HG03432 (cell line): ENCODE data around the gene GAB4.
"Not testable (repeated sequence)": the region's sequence is repeated elsewhere in the genome, so short reads cannot be mapped to it uniquely, and the experiment has no call there.

Source experiments
- ATAC-seq: cut with Tn5 transposase; IDR thresholded peaks from one replicate; pipeline ENCODE4 v1.9.1; 2021; ENCODE audit warnings: mild to moderate bottlenecking, moderate library complexity; ENCODE audit not compliant: unreplicated experiment

The GAB4 gene

GRCh38 chr22:16960220-16960883 lies 47.7 kb downstream of the GAB4 start:
- ATAC-seq = no peak

- no peak for ATAC-seq
Measured at GRCh38 chr22:16959345-16959930, 48.6 kb downstream of the GAB4 start.

- no peak for ATAC-seq
Measured at GRCh38 chr22:16958475-16958874, 49.5 kb downstream of the GAB4 start.

- no peak for ATAC-seq
Measured at GRCh38 chr22:16957781-16958180, 50.2 kb downstream of the GAB4 start.

- ATAC-seq = no peak
Measured at GRCh38 chr22:16956290-16956689, 51.7 kb downstream of the GAB4 start.

GRCh38 chr22:16955678-16956210 lies 52.3 kb downstream of the GAB4 start:
- ATAC-seq = no peak

- no peak for ATAC-seq
Measured at GRCh38 chr22:16955081-16955480, 52.9 kb downstream of the GAB4 start.

GRCh38 chr22:16954060-16954403 lies 54.0 kb downstream of the GAB4 start:
- ATAC-seq = no peak

- ATAC-seq = no peak
Measured at GRCh38 chr22:16953206-16954059, 54.6 kb downstream of the GAB4 start.

GRCh38 chr22:16949561-16949960 lies 58.5 kb downstream of the GAB4 start:
- peak; percentile 84 for ATAC-seq

- no peak for ATAC-seq
Measured at GRCh38 chr22:16937811-16938210, 70.2 kb downstream of the GAB4 start.

- ATAC-seq = not testable (repeated sequence)
Measured at GRCh38 chr22:16937209-16937608, 70.8 kb downstream of the GAB4 start.

GRCh38 chr22:16936625-16937024 lies 71.4 kb downstream of the GAB4 start:
- no peak for ATAC-seq

GRCh38 chr22:16935209-16935608 lies 72.8 kb downstream of the GAB4 start:
- ATAC-seq = no peak

GRCh38 chr22:16933291-16934282 lies 74.4 kb downstream of the GAB4 start:
- ATAC-seq = no peak

- no peak for ATAC-seq
Measured at GRCh38 chr22:16932577-16932976, 75.4 kb downstream of the GAB4 start.

GRCh38 chr22:16925407-16925966 lies 82.5 kb downstream of the GAB4 start:
- no peak for ATAC-seq

- no peak for ATAC-seq
Measured at GRCh38 chr22:16922706-16923105, 85.3 kb downstream of the GAB4 start.

- no peak for ATAC-seq
Measured at GRCh38 chr22:16922076-16922475, 85.9 kb downstream of the GAB4 start.
